Stimulated activated CD8-positive, alpha-beta memory T cell treated with anti-CD3 and anti-CD28 coated beads, Interleukin-7, amount 100 ng/mL, for 24 hours (primary cell): ENCODE measurements around the gene SNX22.
"Not testable (repeated sequence)": the region's sequence is repeated elsewhere in the genome, so short reads cannot be mapped to it uniquely, and the experiment has no call there.

Experiments used
- DNase-seq: peaks from one replicate; pipeline ENCODE4 v3.0.0-alpha.2; 2020; ENCODE audit warnings: low read depth

The SNX22 gene

DNA sequence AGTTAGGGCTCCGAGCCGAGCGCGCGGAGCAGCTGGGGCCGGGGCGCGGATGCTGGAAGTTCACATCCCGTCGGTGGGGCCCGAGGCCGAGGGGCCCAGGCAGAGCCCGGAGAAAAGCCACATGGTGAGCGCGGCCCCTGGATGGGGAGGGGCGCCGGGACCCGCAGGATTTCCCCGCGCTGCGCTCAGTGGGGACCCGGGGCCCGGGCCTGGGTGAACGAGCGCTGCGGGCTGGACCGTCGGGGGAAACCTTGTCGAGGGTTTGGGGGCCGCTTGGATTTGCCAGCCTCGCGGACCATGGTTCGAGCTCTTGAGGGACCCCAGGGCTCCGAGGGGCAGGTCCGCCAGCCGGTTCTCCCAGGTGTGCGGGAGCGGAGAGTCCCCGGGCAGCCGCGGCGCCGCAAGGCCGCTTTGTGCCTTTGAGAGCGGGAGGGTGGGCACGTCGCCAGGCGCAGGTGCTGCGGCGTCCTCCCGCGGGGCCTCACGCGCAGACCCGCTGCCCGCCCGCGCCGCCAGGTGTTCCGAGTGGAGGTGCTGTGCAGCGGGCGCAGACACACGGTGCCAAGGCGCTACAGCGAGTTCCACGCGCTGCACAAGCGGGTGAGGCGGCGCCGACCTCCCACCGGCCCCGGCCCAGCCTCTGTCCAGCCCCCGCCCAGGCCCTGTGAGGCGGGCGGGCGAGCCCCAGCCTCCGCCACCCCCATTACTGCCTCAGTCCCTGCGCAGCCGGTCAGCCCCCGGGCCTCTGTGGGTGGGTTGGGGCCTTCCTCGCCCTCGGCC lies at the start of gene SNX22:
Gene SNX22 (plus strand): TSS at position 5 of the 780 bp plus-strand sequence. CDS start 45 bp downstream, at position 50.
- no peak for DNase-seq

DNA sequence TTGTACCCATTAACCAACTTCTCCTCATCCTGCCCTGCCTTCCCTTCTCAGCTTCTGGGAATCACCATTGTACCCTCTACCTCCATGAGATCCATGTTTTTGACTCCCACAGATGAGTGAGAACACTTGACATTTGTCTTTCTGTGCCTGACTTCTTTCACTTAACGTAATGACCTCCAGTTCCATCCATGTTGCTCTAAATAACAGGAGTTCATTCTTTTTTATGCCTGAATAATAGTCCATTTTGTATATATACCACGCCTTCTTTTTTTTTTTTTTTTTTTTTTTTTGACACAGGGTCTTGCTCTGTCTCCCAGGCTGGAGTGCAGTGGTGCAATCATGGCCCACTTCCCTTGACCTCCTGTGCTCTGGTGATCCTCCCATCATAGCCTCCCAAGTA lies 49.0 kb upstream of the SNX22 start:
- DNase-seq, result no peak

DNA sequence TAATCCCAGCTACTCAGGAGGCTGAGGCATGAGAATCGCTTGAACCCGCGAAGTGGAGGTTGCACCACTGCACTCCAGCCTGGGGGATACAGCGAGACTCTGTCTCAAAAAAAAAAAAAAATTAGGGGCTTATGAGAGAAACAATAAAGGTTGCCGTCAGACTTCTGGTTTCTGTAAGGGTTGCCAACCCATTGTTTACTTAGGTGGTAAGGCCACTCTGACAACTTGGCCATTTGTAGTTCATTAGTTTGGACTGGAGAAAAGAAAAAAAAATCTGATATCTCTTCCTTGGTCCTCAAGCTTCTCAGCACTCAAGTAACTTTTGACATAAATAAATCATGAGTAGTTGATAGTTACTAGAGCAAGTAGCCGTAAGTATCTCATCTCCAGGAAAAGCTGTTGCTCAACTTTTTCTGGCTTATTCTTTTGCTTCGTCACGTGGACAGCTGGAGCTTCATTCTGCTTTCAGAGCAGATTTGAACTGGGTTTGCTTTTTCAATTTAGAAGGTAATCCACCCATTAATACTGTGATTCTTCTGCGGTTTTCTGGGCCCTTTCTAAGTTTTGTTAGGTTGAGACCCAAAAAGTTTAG lies 46.3 kb upstream of the SNX22 start:
- DNase-seq, result no peak

DNA sequence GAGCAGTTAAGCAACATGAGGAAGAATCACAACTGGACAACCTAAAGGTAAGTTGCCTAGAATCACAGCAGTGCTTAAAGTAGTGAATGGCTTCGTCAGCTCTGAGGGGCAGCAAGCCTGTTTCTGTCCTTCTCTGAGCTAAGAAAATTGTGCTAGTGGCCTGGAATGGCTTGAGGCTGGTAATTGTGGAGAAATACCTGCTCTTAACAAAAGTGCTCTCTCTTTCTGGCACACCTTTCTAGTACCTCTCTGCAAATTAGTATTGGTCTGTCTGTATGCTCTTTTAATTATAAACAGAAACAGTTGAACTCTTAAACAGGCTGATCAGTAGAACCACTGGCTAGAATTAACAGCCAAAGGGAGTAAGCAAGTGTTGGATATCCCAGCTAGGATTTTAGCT lies 44.2 kb upstream of the SNX22 start:
- no peak for DNase-seq

DNA sequence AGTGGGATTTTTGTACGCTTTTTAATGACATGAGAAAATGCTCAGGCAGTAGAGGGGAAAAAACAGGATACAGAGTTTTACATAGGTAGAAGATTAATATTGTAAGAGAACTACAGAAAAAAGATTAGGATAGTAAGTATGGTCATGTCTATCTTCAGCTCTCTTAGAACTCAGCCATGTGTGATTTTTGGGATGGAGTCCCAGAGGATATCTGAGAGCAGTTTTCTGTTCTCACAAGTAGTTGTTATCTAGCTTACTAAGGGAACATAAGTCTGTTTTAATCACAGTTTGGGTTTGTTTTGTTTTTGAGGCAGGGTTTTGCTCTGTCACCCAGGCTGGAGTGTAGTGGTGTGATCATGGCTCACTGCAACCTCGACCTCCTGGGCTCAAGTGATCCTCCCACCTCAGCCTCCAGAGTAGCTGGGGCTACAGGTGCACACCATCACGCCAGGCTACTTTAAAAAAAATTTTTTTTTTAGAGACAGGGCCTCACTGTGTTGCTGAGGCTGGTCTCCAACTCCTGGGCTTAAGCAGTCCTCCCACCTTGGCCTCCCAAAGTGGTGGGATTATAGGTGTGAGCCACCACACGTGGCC lies 41.3 kb upstream of the SNX22 start:
- not testable (repeated sequence) for DNase-seq

DNA sequence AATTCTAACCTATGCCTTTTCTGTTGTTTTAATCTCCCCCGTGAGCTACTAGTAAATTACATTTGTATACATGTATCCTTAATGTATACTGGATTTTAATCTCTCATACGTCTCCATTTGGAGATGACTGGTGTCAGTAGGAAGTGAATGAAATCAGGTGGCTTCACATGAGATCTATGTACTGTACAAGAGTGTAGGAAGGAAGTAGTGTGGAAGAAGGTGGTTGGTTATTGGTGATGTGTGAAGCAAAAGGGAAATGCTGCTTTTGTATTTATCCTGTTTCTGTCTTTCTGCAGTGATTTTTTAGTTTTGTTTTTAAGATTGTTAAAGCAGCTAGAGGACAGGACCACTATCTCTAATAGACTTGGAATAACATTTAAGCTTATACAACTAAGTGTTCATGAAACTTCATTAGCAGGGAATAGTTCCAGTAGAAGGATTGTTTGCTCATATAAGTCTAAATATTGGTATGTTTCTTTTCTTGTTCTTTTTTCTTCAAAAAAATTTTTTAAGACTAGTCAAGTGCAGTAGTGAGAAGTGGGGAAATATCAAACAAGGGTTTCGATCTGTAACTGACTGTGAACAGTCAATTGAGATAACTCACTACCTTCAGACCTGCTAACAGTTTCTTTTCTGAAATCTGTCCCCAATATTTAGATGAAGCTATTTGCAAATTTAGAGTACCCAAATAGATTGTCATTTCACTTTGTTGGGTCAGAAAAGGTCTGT lies 40.4 kb upstream of the SNX22 start:
- DNase-seq, result no peak

DNA sequence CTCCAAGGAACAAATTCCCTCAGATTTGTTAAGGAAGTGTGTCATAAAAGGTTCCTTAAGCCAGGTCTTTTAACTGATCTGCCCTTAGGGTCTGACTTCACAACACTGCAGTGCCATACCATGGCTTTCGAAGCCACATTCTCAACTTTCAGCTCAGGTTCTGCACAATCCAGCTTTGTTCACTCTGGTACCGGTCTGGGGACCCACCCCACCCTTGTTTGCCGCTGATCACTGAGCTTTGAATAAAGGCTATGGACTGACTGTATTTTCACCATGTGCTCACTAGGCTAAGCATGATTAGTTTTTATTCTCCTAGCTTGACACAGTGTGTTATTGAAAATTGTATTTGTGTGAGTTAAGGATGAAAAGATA lies 39.9 kb upstream of the SNX22 start:
- DNase-seq, result no peak

DNA sequence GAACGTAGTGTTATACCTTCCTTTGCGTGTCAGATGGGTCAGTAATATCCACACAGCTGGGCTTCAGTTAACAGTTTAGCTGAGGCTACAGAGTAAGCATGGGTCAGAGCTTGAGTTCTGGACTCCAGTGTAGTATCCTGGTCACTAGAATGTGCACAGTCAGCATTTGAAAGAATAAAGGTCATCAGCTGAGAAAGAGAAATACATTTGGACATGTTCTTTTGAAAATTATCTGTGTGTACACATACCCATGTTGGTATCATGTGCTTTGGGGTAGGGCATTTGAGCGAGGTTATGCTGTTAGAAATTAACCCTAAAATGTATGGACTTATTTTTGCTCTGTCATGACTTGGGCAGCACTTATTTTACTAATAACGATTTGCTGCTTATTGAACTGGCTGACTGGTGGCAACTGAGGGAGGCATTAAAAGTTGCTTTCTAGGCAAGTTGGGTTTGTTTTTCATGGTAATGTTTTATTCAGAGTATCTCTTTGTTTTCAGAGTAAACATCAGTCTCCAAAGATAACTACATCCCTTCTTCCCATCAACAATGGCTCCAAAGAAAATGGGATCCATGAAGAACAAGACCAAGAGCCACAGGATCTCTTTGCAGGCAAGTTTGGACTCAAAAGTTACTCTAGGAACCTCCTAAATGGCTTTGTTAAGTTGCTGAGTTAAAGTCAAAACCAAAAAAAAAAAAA lies 39.3 kb upstream of the SNX22 start:
- DNase-seq, result no peak

DNA sequence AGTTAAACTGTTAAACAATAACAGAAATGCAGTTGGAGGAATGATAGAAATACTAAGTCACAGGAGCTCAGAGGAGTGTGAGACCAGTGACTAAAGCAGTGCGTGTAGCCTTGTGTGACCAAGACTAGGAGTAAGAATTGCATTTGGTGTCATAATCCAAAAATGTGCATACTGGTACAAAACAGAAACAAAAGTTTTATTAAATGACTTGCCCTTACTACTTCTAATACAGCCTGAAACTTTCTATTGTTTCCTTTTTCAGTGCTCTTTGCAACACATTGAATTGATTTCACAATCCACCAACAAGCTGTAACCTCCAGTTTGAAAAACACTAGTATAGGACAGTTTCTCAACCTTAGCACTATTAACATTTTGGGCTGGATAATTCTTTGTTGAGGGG lies 38.6 kb upstream of the SNX22 start:
- no peak for DNase-seq

DNA sequence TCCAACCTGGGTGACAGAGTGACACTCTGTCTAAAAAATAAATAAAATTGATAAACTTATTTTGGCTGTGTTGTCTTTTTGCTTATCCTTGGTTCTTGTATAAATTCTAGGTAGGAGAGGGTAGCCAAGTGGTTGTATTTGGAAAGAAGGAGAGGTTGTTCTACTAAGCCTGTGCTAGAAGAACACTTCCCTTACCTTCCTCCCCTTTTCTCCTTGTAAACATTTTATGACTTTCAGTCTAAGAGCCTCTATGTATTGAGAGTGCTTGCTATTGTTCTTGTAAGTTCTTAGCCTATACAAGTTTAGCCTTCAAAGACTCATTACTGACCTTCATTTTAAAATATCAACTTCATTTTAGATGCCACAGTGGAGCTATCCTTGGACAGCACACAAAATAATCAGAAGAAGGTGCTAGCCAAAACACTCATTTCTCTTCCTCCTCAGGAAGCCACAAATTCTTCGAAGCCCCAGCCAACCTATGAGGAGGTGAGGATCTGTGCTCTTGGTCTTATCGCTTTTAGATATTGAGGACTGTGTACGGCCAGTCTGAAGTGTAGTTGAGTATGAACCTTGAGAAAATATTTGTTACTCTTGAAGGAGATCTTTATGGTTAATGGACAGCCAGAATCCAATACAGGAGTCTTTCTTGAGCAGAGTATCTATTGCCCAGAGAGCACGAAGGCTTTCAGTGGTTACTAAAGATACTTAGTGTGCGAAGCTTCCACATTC lies 33.6 kb upstream of the SNX22 start:
- DNase-seq, result no peak

DNA sequence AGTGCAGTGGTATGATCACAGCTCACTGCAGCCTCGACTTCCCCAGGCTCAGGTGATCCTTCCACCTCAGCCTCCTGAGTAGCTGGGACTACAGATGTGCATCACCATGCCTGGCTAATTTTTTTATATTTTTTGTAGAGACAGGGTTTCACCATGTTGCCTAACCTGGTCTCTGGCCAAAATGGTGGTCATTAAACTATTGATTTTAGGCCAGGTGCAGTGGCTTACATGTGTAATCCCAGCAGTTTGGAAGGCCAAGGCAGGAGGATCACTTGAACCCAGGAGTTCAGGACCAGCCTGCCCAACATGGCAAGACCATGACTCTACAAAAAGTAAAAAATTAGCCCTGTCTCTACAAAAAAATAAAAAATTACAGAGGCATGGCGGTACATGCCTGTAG lies 31.2 kb upstream of the SNX22 start:
- not testable (repeated sequence) for DNase-seq

DNA sequence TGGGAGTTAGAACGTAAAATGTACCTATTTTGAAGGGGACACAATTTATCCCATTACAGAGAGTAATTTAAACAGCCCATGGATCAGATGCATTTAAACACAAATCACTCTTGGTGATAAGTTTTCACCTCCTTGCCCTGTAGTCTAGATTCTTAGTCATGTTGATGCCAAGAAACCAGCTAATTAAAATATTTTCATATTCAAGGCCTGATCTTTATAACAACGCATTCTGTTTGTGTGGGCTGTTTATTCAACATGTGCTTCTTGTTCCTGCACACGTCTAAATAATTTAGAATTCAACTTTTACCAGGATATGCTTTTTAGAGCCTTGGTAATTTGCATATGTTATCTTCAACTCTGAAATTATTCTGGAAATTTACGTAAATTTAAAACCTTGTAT lies 29.9 kb upstream of the SNX22 start:
- DNase-seq, result no peak

DNA sequence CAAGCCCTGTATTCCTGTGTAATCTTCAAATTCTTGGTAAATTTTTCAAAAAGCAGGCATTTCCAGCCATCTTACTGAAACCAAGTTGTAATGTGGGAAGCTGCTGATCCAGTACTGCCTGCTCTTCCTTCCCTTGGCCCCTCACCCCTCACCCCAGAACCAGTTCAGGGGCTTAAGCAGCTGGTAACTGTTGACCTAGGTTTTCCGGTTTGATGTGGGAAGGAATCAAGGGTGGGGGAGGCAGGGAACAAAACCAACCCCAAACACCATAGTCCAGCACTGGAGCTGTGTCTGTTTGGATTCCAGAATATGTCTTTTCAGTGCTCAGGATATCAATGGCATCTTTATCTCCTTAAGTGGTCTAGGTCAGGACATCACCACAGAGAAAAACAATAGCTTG lies 29.1 kb upstream of the SNX22 start:
- no peak for DNase-seq

DNA sequence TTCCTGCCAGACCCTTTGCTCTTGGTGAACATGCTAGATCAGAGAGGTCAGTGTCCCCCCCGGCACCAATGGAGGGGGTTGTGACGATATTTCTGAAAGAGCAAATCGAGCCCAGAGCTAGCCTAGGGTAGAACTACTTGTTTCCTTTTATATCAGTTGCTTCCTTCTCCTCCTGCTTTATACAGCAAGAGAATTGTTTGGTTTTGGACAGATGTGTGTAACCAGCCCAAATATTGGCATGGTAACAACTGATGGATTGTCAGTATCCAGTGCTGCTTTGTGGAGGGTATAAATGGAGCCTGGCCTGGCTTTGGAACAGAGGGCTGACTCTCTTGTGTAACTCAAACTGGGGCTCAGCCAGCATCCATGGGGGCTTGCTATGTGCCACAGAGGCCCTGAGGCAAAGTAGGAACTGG lies 28.6 kb upstream of the SNX22 start:
- no peak for DNase-seq

DNA sequence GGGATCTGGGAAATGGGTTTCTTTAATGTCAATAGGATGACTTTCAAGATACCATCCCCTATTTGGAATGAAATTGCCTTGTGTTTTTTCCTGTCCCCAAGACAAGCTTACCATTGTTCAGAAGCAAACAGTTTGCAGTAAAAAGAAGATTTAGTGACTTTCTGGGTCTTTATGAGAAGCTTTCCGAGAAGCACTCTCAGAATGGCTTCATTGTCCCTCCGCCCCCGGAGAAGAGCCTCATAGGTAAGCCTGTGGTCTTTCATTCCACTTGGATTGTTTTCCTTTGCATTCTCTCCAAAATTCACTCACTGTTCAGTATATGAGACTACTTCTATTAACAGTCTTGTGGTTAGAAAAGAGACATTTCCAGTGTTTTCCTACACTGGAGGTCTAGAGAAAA lies 25.6 kb upstream of the SNX22 start:
- DNase-seq, result no peak

DNA sequence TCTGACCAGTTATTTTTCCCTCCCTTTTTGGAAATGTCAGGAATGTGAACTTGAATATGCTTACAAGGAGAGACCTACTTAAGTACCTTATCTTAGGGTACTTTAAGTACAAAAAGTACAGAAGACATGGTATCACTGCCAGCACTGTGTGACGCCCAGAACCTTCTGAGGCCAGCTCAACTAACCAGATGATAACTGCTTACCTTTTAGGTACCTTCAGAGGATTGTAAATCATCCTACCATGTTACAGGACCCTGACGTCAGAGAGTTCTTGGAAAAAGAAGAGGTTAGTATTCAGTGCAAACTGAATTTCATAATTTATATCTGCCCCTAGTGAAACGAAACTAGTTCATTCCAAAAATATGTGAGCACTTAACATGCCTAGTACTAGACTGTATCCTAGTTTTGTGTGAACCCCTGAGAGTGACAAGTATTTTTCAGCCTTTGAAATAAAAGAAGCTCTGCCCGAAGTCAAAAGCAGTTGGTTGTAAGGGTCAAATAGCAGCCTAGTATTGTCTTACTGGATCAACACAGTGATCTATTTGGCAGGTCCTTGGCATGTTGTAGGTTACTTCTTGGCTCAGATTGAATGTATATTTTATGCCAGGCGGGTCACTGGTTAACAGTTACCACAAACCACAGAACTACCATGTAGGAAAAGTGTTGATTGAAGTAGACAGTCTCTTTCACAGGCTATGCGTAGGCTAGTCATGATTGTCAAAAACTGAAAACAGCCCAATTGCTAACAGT lies 23.8 kb upstream of the SNX22 start:
- DNase-seq, result no peak

DNA sequence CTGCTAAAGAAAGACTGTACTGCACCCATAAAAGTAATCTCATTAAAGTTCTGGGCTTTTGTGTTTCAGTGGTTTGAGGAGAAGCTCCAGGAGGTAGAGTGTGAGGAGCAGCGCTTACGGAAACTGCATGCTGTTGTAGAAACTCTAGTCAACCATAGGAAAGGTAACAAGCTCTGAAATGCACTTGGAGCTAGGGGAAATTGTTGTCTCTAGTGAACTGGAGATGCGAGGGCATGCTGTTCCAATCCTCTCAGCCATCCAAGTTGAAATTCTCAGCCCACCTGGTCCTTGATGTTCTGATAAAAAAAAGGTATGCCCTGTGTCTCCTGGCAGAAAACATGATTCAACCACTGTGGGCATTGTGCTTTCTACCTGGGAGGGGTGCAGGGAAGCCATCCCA lies 21.4 kb upstream of the SNX22 start:
- DNase-seq, result no peak

DNA sequence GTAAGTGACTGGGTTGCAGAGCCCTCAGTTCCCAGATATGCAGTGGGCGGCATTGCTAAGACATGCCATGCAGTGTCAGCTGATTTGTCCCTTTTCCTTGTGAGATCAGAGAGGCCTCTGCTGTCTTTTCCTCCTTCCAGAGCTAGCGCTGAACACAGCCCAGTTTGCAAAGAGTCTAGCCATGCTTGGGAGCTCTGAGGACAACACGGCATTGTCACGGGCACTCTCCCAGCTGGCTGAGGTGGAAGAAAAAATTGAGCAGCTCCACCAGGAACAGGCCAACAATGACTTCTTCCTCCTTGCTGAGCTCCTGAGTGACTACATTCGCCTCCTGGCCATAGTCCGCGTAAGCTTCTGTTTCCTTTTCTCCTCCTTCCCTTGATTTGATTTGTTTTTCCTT lies 20.0 kb upstream of the SNX22 start:
- no peak for DNase-seq

DNA sequence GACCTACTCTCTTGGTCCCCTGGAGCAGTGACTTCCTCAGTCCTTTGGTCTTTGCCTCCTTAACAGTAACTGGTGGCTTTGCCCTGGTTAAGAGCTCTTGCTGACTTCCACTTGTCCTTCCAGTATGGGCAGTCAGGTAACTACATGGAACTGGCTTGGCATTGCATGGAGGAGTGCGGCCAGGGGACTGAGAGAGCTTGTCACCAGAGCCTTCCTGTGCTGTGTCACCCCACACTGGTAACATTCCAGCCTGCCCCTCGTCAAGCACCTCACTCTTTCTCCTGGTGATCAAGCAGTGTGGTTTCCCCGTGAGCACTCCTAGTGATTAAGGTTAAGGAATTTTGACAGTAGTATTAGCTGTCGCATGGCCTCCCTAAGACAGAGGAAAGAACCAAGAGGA lies 19.3 kb upstream of the SNX22 start:
- DNase-seq, result no peak

DNA sequence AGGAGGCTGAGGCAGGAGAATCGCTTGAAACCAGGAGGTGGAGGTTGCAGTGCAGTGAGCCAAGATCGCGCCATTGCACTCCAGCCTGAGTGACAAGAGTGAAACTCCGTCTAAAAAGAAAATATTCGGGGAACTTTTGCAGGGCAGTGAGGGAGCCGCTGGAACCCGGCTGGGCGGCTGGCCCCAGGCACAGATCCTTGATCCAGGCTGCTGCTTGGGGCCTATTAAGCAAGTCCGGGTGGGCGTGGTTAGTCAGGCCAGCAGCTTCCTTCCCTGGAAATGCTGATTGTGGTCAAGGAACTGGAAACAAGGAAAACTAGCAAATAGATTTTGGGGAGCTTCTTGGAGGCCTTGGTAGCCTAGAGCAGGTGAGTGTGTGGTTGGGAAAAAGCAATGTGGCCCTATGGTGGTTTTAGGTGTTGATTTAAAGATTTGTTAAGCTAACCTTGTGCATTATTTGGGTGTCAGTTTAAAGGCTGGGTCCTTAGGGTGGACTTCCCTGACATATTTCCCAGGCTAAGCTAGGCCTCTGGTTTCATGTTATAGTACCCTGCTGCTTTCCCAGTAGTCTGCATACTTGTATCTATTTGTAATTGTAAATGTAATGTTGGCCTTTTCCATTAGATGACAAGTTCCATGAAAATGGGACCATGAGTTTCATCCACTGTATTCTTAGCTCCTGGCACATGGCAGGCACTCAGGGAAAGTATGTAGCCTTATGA lies 17.7 kb upstream of the SNX22 start:
- no peak for DNase-seq
